Small intestine (tissue), 7 donors: Measurements from ENCODE around the gene IFRD1. TPM values are rescaled to one million over a fixed set of nuclear protein-coding genes. Genes with fewer than 3 reads are reported as not detected.

Experiments
- DNase-seq, 2 donors: peaks; one replicate each; pipeline versions ENCODE4 v3.0.0 to v3.0.0-alpha.2; 2013
- FAIRE-seq: peaks from 2 replicates; lab custom pipeline; 2012; peaks lifted over from hg19 to GRCh38; lab: Jason Lieb, UNC
- H3K27ac ChIP-seq, 3 donors: one replicate each; pipeline ENCODE4 v1.5.1; 2013; ENCODE audit warnings: low read length in 2 of 3, mild to moderate bottlenecking in 2 of 3, control low read depth in 1 of 3, inconsistent platforms in 1 of 3, low read depth in 1 of 3, moderate library complexity in 1 of 3
- H3K27me3 ChIP-seq, 3 donors: one replicate each; pipeline ENCODE4 v1.6.1; 2013; ENCODE audit warnings: low read length in 3 of 3, inconsistent platforms in 1 of 3; ENCODE audit not compliant: control insufficient read depth in 3 of 3, insufficient read depth in 3 of 3
- H3K36me3 ChIP-seq, 3 donors: one replicate each; pipeline ENCODE4 v1.6.1; 2013; ENCODE audit warnings: low read length in 3 of 3, inconsistent platforms in 1 of 3, low read depth in 1 of 3, mild to moderate bottlenecking in 1 of 3, moderate library complexity in 1 of 3; ENCODE audit not compliant: control insufficient read depth in 3 of 3, insufficient read depth in 2 of 3
- H3K4me1 ChIP-seq, 3 donors: one replicate each; pipeline ENCODE4 v1.6.1; 2013; ENCODE audit warnings: low read length in 2 of 3, inconsistent platforms in 1 of 3, low read depth in 1 of 3, mild to moderate bottlenecking in 1 of 3, moderate library complexity in 1 of 3; ENCODE audit not compliant: control insufficient read depth in 3 of 3, insufficient read depth in 2 of 3
- H3K4me3 ChIP-seq, 3 donors: one replicate each; pipeline ENCODE4 v1.5.1; 2013; ENCODE audit warnings: low read length in 3 of 3, control low read depth in 1 of 3, inconsistent platforms in 1 of 3, low read depth in 1 of 3, mild to moderate bottlenecking in 1 of 3, moderate library complexity in 1 of 3
- H3K9me3 ChIP-seq, 2 donors: one replicate each; pipeline ENCODE4 v1.6.1; 2013; ENCODE audit warnings: low read depth in 1 of 2, low read length in 1 of 2; ENCODE audit not compliant: control insufficient read depth in 2 of 2, insufficient read depth in 1 of 2
- WGBS, 3 donors: extraction: QIAGEN DNeasy Blood & Tissue Kit; methylation state at CpG; one replicate each; pipeline ENCODE4 v1.1.7; 2013; 5-methylcytosine and 5-hydroxymethylcytosine counted together
- polyA plus RNA-seq, 4 donors: library from polyadenylated mRNA; stranded (reverse) in 3 of 4; unstranded in 1 of 4; fragments of 200-250 nt in 3 of 4; fragments of 120-200 nt in 1 of 4; gene quantifications; one replicate each; pipeline versions ENCODE4 v1.2.1 to v1.2.3, GENCODE V29; 2013
- donor health status: healthy with polysubstance abuse.
- donor health status: control.
- donor health status: control.
- donor health status: Bipolar disorder and iron deficiency.
- donor health status: healthy.

The IFRD1 gene
- polyA plus RNA-seq, 4 donors, result 41.9 to 58.4 (median 46.0) TPM

- Histone ChIP-seq H3K27ac (no peak overlapping the region), H3K4me1 (no peaks in the 10 kb centered on the region), H3K9me3 (no peaks in the 10 kb centered on the region), H3K36me3 (peaks cover 0 to under 1% (median 0%) of the 10 kb centered on the region in 3 donors), H3K27me3 (no peaks in the 10 kb centered on the region), H3K4me3 (no peak overlapping the region)
- DNase-seq (no peak), FAIRE-seq (no peak)
- 71 to 93% (median 83%) methylated on average over 5 of the region's 5 CpGs for WGBS, 3 donors
Measured at GRCh38 chr7:112485766-112486165, 35.5 kb downstream of the IFRD1 start.

GRCh38 chr7:112487457-112488263, 37.4 kb downstream of the IFRD1 start:
- WGBS, 3 donors, result 80 to 87% (median 86%) methylated on average over 8 of the region's 8 CpGs
- no peak for DNase-seq
- Histone ChIP-seq H3K4me1 (peaks cover 0 to 2% (median 0%) of the 10 kb centered on the region in 3 donors), H3K9me3 (no peaks in the 10 kb centered on the region), H3K27me3 (no peaks in the 10 kb centered on the region), H3K36me3 (no peaks in the 10 kb centered on the region), H3K27ac (no peak overlapping the region), H3K4me3 (no peak overlapping the region)
- FAIRE-seq, result no peak

- no peak overlapping the region for H3K4me3 ChIP-seq
- H3K9me3 ChIP-seq, result no peaks in the 10 kb centered on the region
- DNase-seq (no peak), FAIRE-seq (no peak)
- no peak overlapping the region for H3K27ac ChIP-seq
- peaks cover 0 to 2% (median 0%) of the 10 kb centered on the region in 3 donors for H3K4me1 ChIP-seq
- 95 to 97% (median 96%) methylated on average over 4 of the region's 4 CpGs for WGBS, 3 donors
- no peaks in the 10 kb centered on the region for H3K27me3 ChIP-seq
- no peaks in the 10 kb centered on the region for H3K36me3 ChIP-seq
Measured at GRCh38 chr7:112488264-112488552, 37.9 kb downstream of the IFRD1 start.

- H3K27ac ChIP-seq, result no peak overlapping the region
- peaks cover 0 to 2% (median 0%) of the 10 kb centered on the region in 3 donors for H3K4me1 ChIP-seq
- DNase-seq (peak; percentile 54 to 71), FAIRE-seq (no peak)
- WGBS, 3 donors, result 20 to 64% (median 40%) methylated on average over 2 of the region's 2 CpGs
- no peaks in the 10 kb centered on the region for H3K36me3 ChIP-seq
- no peaks in the 10 kb centered on the region for H3K27me3 ChIP-seq
- no peaks in the 10 kb centered on the region for H3K9me3 ChIP-seq
- H3K4me3 ChIP-seq, result no peak overlapping the region
Measured at GRCh38 chr7:112492186-112492585, 41.9 kb downstream of the IFRD1 start.

- Histone ChIP-seq H3K36me3 (no peaks in the 10 kb centered on the region), H3K27me3 (no peaks in the 10 kb centered on the region), H3K9me3 (no peaks in the 10 kb centered on the region), H3K4me1 (peaks cover 0 to 2% (median 0%) of the 10 kb centered on the region in 3 donors), H3K4me3 (no peak overlapping the region), H3K27ac (no peak overlapping the region)
- DNase-seq, result no peak
- 75 to 92% (median 88%) methylated on average over 2 of the region's 2 CpGs for WGBS, 3 donors
- FAIRE-seq, result no peak
Measured at GRCh38 chr7:112494656-112495055, 44.4 kb downstream of the IFRD1 start.

- DNase-seq (no peak), FAIRE-seq (no peak)
- Histone ChIP-seq H3K27ac (no peak overlapping the region), H3K9me3 (no peaks in the 10 kb centered on the region), H3K27me3 (no peaks in the 10 kb centered on the region), H3K36me3 (no peaks in the 10 kb centered on the region), H3K4me3 (no peak overlapping the region), H3K4me1 (peaks cover 0 to 2% (median 0%) of the 10 kb centered on the region in 3 donors)
- 81 to 92% (median 81%) methylated on average over 2 of the region's 2 CpGs for WGBS, 3 donors
Measured at GRCh38 chr7:112495156-112495788, 45.0 kb downstream of the IFRD1 start.

GRCh38 chr7:112495810-112496462, 45.7 kb downstream of the IFRD1 start:
- FAIRE-seq (no peak), DNase-seq (peak; percentile 65 to 71)
- Histone ChIP-seq H3K27ac (no peak overlapping the region), H3K4me1 (peaks cover 0 to 2% (median 0%) of the 10 kb centered on the region in 3 donors), H3K27me3 (no peaks in the 10 kb centered on the region), H3K36me3 (no peaks in the 10 kb centered on the region), H3K9me3 (no peaks in the 10 kb centered on the region), H3K4me3 (no peak overlapping the region)
- WGBS, 3 donors, result 7 to 37% (median 14%) methylated on average over 6 of the region's 6 CpGs

GRCh38 chr7:112497481-112497880, 47.2 kb downstream of the IFRD1 start:
- 34 to 47% (median 42%) methylated on average over 2 of the region's 2 CpGs for WGBS, 3 donors
- no peaks in the 10 kb centered on the region for H3K9me3 ChIP-seq
- no peaks in the 10 kb centered on the region for H3K27me3 ChIP-seq
- H3K27ac ChIP-seq, result no peak overlapping the region
- no peak overlapping the region for H3K4me3 ChIP-seq
- DNase-seq (no peak), FAIRE-seq (no peak)
- no peaks in the 10 kb centered on the region for H3K36me3 ChIP-seq
- peaks cover 0 to 7% (median 0%) of the 10 kb centered on the region in 3 donors for H3K4me1 ChIP-seq
